Stimulated activated CD8-positive, alpha-beta memory T cell treated with anti-CD3 and anti-CD28 coated beads, Interleukin-7, amount 100 ng/mL, for 48 hours (primary cell): ENCODE measurements around the gene MDK.

Source experiments
- DNase-seq, 2 donors: peaks; one replicate each; pipeline ENCODE4 v3.0.0-alpha.2; 2020; ENCODE audit warnings: low read depth in 1 of 2; ENCODE audit errors: extremely low read depth in 1 of 2

The MDK gene

GRCh38 chr11:46393231-46393616 lies 11.8 kb downstream of the MDK start:
- no peak for DNase-seq

DNA sequence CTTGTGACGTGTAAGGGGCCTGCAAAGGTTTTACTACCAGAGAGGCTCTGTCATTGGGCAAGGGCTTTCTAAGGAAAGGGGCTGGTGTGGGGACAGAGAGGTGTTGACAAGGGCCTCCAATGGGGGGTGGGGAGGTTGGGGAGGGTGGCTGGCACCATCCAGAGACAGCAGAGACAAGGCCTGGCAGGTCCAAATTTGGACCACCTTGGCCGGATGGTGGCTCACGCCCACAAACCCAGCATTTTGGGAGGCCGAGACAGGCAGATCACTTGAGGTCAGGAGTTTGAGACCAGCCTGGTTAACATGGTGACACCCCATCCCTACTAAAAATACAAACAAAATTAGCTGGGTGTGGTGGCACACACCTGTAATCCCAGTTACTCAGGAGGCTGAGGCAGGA lies 12.3 kb downstream of the MDK start:
- DNase-seq = no peak

GRCh38 chr11:46397526-46397925 lies 16.1 kb downstream of the MDK start:
- no peak for DNase-seq

DNA sequence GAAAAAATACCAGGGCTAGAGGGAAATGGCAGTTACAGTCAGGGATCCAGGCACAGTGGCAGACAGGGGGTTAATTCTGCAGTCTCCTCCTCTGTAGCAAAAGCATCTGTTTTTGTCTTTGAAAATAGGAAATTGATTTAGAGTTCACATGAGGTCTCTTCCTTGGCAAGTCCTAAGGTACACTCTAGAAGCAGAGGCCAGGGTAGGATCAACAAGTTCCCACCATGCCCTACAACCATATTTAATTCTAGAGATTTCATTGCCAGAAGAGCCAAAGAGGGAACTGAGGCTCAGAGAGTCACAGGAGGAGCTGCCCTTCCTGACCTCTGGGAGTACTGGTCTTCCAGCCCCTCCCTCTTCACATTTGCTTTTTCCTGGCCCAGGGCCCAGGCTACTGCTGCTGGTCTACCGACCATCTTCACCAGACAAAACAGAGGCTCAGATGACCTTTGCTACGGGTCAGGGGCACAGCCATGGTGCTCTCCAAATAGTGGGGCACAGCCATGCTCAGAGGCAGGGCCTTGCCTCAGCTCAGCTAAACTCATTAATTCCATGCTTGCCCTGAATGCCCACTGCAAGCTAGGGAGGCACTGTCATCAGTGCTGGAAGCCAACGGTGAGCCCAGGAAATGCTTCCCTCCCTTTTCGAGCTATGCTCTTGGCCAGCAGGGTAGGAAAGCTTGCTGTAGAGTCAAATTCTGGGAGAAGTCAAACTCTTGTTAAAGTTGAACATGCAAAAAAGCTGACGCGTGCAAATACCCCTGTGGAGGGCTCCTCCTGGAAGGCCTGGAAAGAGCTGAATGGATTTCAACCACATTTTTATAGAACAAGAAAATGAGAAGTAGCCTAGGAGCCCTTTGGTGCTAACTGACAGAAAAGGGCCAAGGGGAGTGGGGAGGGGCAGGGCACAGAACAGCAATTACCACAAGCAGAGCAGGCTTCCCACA lies 21.8 kb downstream of the MDK start:
- DNase-seq = no peak

DNA sequence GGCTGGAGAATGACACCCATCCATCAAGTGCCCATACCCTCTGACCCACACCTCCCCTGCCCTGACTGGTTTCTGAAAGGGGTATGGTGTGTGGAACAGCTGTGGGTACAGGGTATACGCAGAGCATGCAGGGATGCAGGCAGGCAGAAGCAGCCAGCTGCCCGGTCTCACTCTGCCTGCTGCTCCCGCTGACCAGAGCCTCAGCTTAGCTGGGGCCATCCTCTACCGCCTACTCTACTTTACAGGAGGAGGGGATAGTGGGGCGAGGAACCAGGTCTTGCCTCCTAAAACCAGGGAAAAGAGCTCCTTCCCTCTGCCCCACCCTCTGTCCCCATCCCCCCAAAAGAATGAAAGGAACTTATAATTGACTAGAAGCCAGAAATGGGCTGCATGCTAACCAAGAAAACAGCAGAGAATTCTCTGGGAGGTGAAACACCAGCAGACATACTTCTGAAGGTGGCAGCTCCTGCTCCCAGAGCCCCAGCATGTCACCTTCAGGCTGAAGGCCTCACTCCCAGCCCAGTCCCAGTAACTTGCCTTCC lies 23.1 kb downstream of the MDK start:
- DNase-seq = no peak

DNA sequence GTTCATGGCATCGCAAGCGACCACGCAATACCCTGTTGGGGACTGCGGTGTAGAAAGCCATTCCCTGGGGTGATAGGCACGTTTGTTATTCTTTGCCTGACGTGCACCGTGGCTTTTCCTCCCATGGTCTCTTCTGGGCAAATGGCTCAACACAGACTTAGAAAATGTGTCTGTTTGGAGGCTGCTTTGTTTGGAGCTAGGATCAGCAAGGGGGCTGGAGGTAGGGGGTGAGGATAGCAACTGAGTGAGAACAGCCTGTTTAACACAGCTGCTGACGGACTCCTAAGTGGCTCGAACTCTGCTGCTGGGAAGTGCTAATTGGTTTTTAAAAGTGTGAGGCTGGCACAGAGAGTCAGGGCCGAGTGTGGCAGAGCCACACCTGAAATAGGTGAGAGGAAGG lies 26.2 kb downstream of the MDK start:
- no peak for DNase-seq

DNA sequence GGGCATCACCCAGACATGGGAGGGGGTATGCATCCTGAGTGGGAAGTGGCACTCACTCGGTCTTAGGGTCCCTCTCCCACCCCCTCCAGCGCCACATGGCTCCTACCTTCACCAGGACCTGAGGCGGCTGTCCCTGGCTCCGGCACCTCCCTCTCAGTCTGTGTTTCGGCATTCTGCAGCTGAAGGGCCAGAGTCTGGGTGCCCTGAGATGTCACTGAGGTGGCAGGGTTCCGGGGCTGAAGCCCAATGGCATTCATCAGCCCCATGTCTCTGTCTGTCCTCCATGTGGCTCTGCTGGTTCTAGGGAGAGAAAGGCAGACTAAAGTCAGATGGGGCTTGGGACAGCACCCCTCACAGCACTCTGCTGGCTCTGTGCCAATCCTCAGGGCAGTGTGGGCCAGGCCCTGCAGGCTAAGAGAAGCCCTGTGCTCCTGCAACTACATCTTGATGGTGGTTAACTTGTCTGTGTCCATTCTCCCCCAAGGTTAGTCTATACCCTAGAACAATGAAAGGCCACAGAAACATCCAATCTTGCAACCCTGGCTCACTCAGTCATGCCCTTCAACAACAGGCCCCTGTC lies 27.0 kb downstream of the MDK start:
- DNase-seq = no peak

- no peak for DNase-seq
Measured at GRCh38 chr11:46410021-46410420, 28.6 kb downstream of the MDK start.

DNA sequence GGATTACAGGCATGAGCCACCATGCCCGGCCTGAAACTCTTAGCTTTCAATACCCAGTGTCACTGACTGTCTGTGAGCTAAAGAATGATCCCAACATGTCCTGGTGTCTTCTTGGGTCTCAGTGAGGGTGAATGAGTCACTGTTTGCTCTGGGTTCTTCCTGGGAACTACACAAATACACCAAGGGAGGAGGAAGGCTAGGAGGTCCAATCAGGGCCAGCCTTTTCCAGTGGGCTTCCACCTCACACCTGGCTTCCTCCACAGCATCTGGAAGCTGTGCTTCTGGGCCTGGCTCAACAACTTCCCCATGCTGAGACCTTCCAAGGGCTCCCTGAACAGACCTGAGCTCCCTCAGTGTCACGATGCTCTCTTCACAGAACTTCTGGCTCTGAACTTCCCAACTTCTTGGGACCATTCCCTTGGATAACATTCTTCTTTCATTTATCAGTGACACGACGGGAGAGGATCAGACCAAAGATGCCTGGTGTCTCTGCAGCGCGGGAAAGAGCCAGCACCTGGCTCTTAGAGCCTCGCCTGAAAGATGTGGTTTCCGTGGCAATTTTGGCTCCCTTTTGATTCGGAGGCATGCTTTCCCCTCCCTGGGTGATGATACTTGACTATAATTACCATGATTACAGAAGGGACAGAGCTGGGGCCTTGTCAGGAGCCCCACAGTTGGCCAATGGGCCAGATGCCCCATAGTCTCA lies 32.4 kb downstream of the MDK start:
- DNase-seq = no peak

- DNase-seq = no peak
Measured at GRCh38 chr11:46414466-46414796, 33.0 kb downstream of the MDK start.

- no peak for DNase-seq
Measured at GRCh38 chr11:46414879-46415278, 33.4 kb downstream of the MDK start.

GRCh38 chr11:46417711-46418110 lies 36.2 kb downstream of the MDK start:
- no peak for DNase-seq

DNA sequence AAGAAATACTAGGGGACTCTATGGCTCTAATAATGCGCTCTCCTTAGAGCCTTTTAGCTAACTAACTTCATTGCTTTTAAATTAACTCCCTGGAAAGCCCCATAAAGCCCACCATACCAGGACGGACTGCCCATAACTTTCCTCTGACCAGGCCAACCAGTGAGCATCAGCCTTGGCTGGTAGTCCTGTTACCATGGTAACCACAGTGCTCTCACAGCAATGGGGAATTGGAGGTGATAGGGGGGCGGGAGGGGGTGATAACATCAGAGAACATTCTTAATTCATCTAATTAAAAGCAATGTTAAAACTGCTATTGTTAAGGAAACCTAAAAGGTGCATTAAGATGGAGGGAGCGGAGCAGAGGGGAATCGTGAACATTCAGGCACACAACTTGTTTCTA lies 37.3 kb downstream of the MDK start:
- no peak for DNase-seq

DNA sequence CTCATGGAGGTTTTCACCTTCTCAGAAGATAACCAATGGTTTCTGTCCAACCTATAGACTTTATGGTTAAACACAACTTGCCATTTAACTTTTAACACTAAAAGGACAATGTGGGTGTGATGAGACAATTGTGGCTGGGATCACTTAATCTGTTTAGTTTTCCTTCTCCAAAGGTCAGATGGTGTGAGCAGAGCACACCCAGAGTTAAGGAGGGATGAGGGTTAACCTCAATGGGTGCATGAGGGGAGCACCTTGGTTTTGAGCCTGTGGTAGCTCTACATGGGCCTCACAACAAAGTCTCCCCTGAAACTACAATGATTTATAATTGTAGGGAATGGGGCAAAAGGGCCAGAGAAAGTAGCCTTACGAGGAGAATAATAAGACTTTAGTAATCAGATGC lies 39.0 kb downstream of the MDK start:
- DNase-seq = no peak

GRCh38 chr11:46421257-46421880 lies 39.9 kb downstream of the MDK start:
- no peak for DNase-seq

DNA sequence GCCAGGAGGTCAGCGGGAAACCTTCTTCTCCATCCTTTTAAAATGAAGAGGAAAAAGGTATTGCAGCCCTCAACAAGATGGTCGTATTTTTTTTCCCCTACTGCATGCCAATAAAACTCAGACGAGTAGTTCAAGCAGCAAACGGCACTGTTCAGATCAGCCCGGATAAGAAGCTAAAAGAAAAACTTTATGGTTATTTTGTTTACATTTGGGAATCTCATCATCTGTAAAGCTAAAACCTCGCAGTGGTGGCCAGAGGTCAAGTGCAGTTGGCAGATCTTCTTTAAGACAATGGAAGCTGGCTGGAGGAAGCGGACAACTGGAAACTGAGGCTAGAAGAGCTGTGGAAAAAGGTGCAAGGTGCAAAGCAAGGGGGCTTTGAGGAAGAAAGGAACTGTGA lies 41.1 kb downstream of the MDK start:
- no peak for DNase-seq

DNA sequence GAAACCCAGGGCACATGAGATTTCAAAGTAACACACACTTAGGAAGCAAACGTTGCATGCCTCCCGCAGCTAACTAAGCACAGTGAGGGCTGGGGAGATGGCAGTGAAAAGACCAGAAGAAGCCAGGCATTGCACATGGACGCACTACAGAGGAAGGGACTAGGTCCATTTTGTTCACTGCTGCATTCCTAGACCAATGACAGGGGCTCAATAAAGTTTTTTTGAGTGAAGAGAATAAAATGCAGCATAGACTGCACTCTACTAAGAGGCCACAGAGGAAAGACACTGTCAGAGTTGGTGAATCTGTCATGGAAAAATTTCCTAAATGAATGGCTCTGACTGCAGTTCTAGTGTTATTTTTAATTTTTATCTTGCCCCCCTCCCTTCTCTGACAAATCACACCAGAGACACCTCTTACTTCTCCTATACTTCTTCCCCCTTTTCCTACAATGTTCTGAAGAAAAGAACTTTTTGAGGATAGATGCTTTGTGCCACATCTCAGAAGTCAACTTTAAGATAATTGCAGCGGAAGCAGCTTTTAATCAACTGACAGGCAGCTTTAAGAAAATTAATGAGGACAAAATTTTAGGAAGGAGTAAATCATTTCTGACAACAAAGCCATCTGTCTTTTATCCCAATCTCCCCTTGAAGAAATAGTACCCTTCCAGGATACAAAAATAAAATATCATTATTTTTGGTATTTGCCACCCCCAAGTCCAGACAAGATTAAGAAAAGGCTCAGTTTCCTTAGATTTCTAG lies 44.9 kb downstream of the MDK start:
- DNase-seq = no peak

GRCh38 chr11:46427364-46427763 lies 45.9 kb downstream of the MDK start:
- DNase-seq = no peak

DNA sequence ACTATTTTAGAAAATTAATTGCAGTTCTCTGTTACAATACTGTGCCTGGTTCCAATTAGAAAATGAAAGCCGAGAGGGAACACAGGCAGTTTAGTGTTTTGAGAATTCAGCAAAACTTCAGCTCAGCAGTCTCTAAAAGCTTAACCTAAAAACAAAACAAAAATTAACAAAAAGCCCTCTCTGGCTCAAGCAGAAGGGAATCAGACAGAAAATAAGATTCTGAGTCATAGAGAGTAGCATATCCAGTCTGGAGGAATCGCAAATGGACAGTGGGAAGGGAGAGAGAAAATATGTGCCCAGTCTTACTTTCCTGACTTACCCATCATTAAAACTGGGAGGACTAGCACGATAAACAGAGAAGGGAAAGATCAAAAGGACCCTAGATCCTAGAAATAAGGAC lies 48.2 kb downstream of the MDK start:
- DNase-seq = no peak

DNA sequence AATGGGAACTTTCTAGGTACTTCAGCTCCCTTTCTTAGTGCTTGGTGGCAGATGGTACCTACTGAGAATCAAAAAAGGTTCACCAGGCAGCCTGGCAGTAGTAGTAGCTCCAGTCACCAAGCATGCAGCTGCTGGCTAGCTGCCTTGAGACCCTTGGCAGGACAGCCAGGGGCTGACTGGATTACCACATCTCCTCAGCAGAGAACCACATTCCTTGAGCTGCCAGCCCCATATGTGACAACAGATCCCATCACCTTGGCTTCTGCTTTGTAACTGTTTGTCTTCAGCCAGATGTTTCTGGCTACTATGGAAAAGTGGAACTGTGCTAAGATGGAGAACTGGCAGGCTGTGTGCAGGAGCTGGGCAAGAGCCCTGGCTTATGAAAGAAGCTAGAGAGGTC lies 49.7 kb downstream of the MDK start:
- DNase-seq = no peak
